COR-L47 (cell line): ENCODE measurements around the gene IKZF3.
"Not testable (repeated sequence)": the region's sequence is repeated elsewhere in the genome, so short reads cannot be mapped to it uniquely, and the experiment has no call there.

Source experiments
- DNase-seq: peaks from one replicate; lab custom pipeline; 2025; lab: John Stamatoyannopoulos, UW

IKZF3 gene

GRCh38 chr17:39716879-39717536 is 147.1 kb downstream of the IKZF3 start:
- no peak for DNase-seq

GRCh38 chr17:39716073-39716818 is 147.9 kb downstream of the IKZF3 start:
- DNase-seq, result no peak

- DNase-seq, result no peak
These were observed 148.6 kb downstream of the IKZF3 start for GRCh38 chr17:39715375-39716072.

GRCh38 chr17:39714234-39714633 is 149.9 kb downstream of the IKZF3 start:
- no peak for DNase-seq

- DNase-seq, result no peak
These were observed 152.3 kb downstream of the IKZF3 start for GRCh38 chr17:39711851-39712250.

GRCh38 chr17:39711071-39711470 is 153.0 kb downstream of the IKZF3 start:
- DNase-seq, result not testable (repeated sequence)

GRCh38 chr17:39709998-39710964 is 153.8 kb downstream of the IKZF3 start:
- no peak for DNase-seq

GRCh38 chr17:39709319-39709997 is 154.7 kb downstream of the IKZF3 start:
- no peak for DNase-seq
